Activated CD4-positive, alpha-beta memory T cell treated with anti-CD3 and anti-CD28 coated beads for 36 hours (primary cell): ENCODE data around the gene GAL3ST2. TPM values are rescaled to one million over a fixed set of nuclear protein-coding genes. Genes with fewer than 3 reads are reported as not detected.
"Not testable (repeated sequence)": the region's sequence is repeated elsewhere in the genome, so short reads cannot be mapped to it uniquely, and the experiment has no call there.

Source experiments
- CTCF ChIA-PET: fragments of 350-600 bp; sonication (Branson Sonifier 250); formaldehyde crosslinking; loops from one replicate; lab custom pipeline; 2021; ENCODE audit warnings: antibody characterized with exemption, inconsistent platforms; lab: Charles Lee
- POLR2A ChIA-PET: fragments of 350-600 bp; sonication (Branson Sonifier 250); formaldehyde crosslinking; loops from one replicate; lab custom pipeline; 2021; ENCODE audit warnings: antibody characterized with exemption; lab: Charles Lee
- DNase-seq: peaks from one replicate; pipeline ENCODE4 v3.0.0-alpha.2; 2020
- H3K27ac Mint-ChIP-seq: one replicate; pipeline ENCODE4 v1.8.0; 2021; ENCODE audit warnings: mixed read lengths
- H3K27me3 Mint-ChIP-seq: one replicate; pipeline ENCODE4 v1.8.0; 2021; ENCODE audit warnings: mixed read lengths
- H3K36me3 Mint-ChIP-seq: one replicate; pipeline ENCODE4 v1.8.0; 2021; ENCODE audit warnings: mixed read lengths
- H3K4me1 Mint-ChIP-seq: one replicate; pipeline ENCODE4 v1.8.0; 2021; ENCODE audit warnings: low read depth, mixed read lengths
- H3K4me3 Mint-ChIP-seq: one replicate; pipeline ENCODE4 v1.8.0; 2021; ENCODE audit warnings: mild to moderate bottlenecking, mixed read lengths
- H3K9me3 Mint-ChIP-seq: one replicate; pipeline ENCODE4 v1.8.0; 2021; ENCODE audit warnings: mixed read lengths
- intact Hi-C: fragments of 100-400 bp; cut with micrococcal nuclease; formaldehyde crosslinking; loops from one replicate; pipeline ENCODE4 v1.15.1; 2023
- total RNA-seq, 2 experiments: library from RNA; stranded (reverse); gene quantifications; one replicate each; pipeline ENCODE4 v1.2.3, GENCODE V29; 2021

The GAL3ST2 gene
- total RNA-seq, 2 experiments from 2014 or later = 0.65 to 0.93 TPM

GRCh38 chr2:241798081-241798630 lies 21.5 kb downstream of the GAL3ST2 start:
- Mint-ChIP-seq H3K4me3 (no peak overlapping the region), H3K4me1 (no peaks in the 10 kb centered on the region), H3K27me3 (no peaks in the 10 kb centered on the region), H3K9me3 (no peaks in the 10 kb centered on the region), H3K36me3 (no peaks in the 10 kb centered on the region), H3K27ac (no peak overlapping the region)
- ChIA-PET CTCF (no interaction called here), POLR2A (no interaction called here)
- intact Hi-C loops = no loop called here
- DNase-seq = peak; percentile 7

GRCh38 chr2:241798631-241799521 lies 22.3 kb downstream of the GAL3ST2 start:
- Mint-ChIP-seq H3K27ac (no peak overlapping the region), H3K27me3 (peaks cover 3% of the 10 kb centered on the region), H3K36me3 (no peaks in the 10 kb centered on the region), H3K4me1 (peaks cover 3% of the 10 kb centered on the region), H3K4me3 (no peak overlapping the region), H3K9me3 (no peaks in the 10 kb centered on the region)
- ChIA-PET POLR2A (no interaction called here), CTCF (no interaction called here)
- intact Hi-C loops = no loop called here
- DNase-seq = peak; percentile 7

- peaks cover 3% of the 10 kb centered on the region for H3K27me3 Mint-ChIP-seq
- H3K27ac Mint-ChIP-seq = no peak overlapping the region
- no peaks in the 10 kb centered on the region for H3K9me3 Mint-ChIP-seq
- DNase-seq = peak; percentile 8
- CTCF ChIA-PET = no interaction called here
- H3K4me3 Mint-ChIP-seq = no peak overlapping the region
- H3K36me3 Mint-ChIP-seq = no peaks in the 10 kb centered on the region
- peaks cover 5% of the 10 kb centered on the region for H3K4me1 Mint-ChIP-seq
- POLR2A ChIA-PET = no interaction called here
- intact Hi-C loops = loop anchor here (5.0 kb wide), 1 partner anchor 43 kb away; no protein-coding TSS in a partner anchor
Measured at GRCh38 chr2:241799522-241800197, 23.0 kb downstream of the GAL3ST2 start.

GRCh38 chr2:241800198-241800903 lies 23.7 kb downstream of the GAL3ST2 start:
- not testable (repeated sequence) for H3K4me1 Mint-ChIP-seq

GRCh38 chr2:241801611-241802420 lies 25.2 kb downstream of the GAL3ST2 start:
- DNase-seq = peak; percentile 7
- Mint-ChIP-seq H3K4me1 (peaks cover 9% of the 10 kb centered on the region), H3K27ac (no peak overlapping the region), H3K4me3 (no peak overlapping the region), H3K36me3 (no peaks in the 10 kb centered on the region), H3K9me3 (no peaks in the 10 kb centered on the region), H3K27me3 (peaks cover 3% of the 10 kb centered on the region)
- ChIA-PET CTCF (no interaction called here), POLR2A (no interaction called here)
- intact Hi-C loops = loop anchor here (5.0 kb wide), 1 partner anchor 40 kb away; no protein-coding TSS in a partner anchor

More at GRCh38 chr2:241800198-241800903, 23.7 kb downstream of the GAL3ST2 start:
- CTCF ChIA-PET, H3K4me3 Mint-ChIP-seq, H3K9me3 Mint-ChIP-seq, H3K27me3 Mint-ChIP-seq, H3K27ac Mint-ChIP-seq, POLR2A ChIA-PET, H3K36me3 Mint-ChIP-seq: not testable (repeated sequence)
- DNase-seq = peak; percentile 7
- intact Hi-C loops = loop anchor here (5.0 kb wide), 1 partner anchor 42 kb away; no protein-coding TSS in a partner anchor

GRCh38 chr2:241802421-241803318 lies 26.0 kb downstream of the GAL3ST2 start:
- ChIA-PET CTCF (interaction anchor here (2.4 to 2.6 kb wide), 2 partner anchors 69 to 75 kb away, joined by 10 to 12 read pairs; partner anchors contain the start of gene D2HGDH), POLR2A (no interaction called here)
- Mint-ChIP-seq H3K27ac (no peak overlapping the region), H3K27me3 (peaks cover 3% of the 10 kb centered on the region), H3K4me3 (no peak overlapping the region), H3K4me1 (peaks cover 9% of the 10 kb centered on the region), H3K36me3 (no peaks in the 10 kb centered on the region), H3K9me3 (no peaks in the 10 kb centered on the region)
- intact Hi-C loops = loop anchor here (5.0 kb wide), 1 partner anchor 40 kb away; no protein-coding TSS in a partner anchor
- peak; percentile 8 for DNase-seq

GRCh38 chr2:241803387-241804325 lies 27.0 kb downstream of the GAL3ST2 start:
- peaks cover 9% of the 10 kb centered on the region for H3K4me1 Mint-ChIP-seq
- intact Hi-C loops = loop anchor here (5.0 kb wide), 1 partner anchor 39 kb away; no protein-coding TSS in a partner anchor
- no peak overlapping the region for H3K27ac Mint-ChIP-seq
- peak; percentile 58 for DNase-seq
- peak overlapping the region; percentile 63 for H3K4me3 Mint-ChIP-seq
- peaks cover 6% of the 10 kb centered on the region for H3K27me3 Mint-ChIP-seq
- CTCF ChIA-PET = interaction anchor here (1.0 to 2.6 kb wide), 4 partner anchors 39 to 75 kb away, joined by 3 to 12 read pairs (median 7); partner anchors contain the start of gene D2HGDH
- H3K36me3 Mint-ChIP-seq = no peaks in the 10 kb centered on the region
- no peaks in the 10 kb centered on the region for H3K9me3 Mint-ChIP-seq
- POLR2A ChIA-PET = interaction anchor here (0.8 to 1.3 kb wide), 4 partner anchors 37 to 166 kb away, joined by 3 to 5 read pairs (median 3); partner anchors contain the start of gene ATG4B

GRCh38 chr2:241804326-241805229 lies 28.0 kb downstream of the GAL3ST2 start:
- Mint-ChIP-seq H3K36me3 (no peaks in the 10 kb centered on the region), H3K27me3 (peaks cover 6% of the 10 kb centered on the region), H3K9me3 (no peaks in the 10 kb centered on the region), H3K4me1 (peaks cover 9% of the 10 kb centered on the region), H3K27ac (no peak overlapping the region), H3K4me3 (peak overlapping the region; percentile 54)
- ChIA-PET CTCF (interaction anchor here (1.0 to 2.6 kb wide), 4 partner anchors 40 to 74 kb away, joined by 3 to 12 read pairs (median 7); partner anchors contain the start of gene D2HGDH), POLR2A (interaction anchor here (0.5 to 1.3 kb wide), 5 partner anchors 36 to 167 kb away, joined by 3 to 5 read pairs (median 3); partner anchors contain the start of gene ATG4B)
- peak; percentile 38 for DNase-seq
- intact Hi-C loops = loop anchor here (5.0 kb wide), 1 partner anchor 38 kb away; no protein-coding TSS in a partner anchor

GRCh38 chr2:241806217-241806616 lies 29.6 kb downstream of the GAL3ST2 start:
- DNase-seq, intact Hi-C loops, H3K9me3 Mint-ChIP-seq, H3K4me3 Mint-ChIP-seq, H3K27ac Mint-ChIP-seq, POLR2A ChIA-PET, H3K27me3 Mint-ChIP-seq, CTCF ChIA-PET, H3K4me1 Mint-ChIP-seq, H3K36me3 Mint-ChIP-seq: not testable (repeated sequence)
